Panc1 (cell line): ENCODE results near the gene LAMB4. TPM values are rescaled to one million over a fixed set of nuclear protein-coding genes. Genes with fewer than 3 reads are reported as not detected.

Experiments used
- ATAC-seq: fragments of 200-7000 bp; cut with Tn5 transposase; 2 replicates; pipeline ENCODE4 v1.9.1; 2020; ENCODE audit warnings: mild to moderate bottlenecking, moderate library complexity
- BruUV-seq: library from RNA; stranded (reverse); fragments of 400-500 nt; replicated peaks from 2 replicates; lab custom pipeline; 2021; lab: Mats Ljungman, UMichigan
- CTCF ChIA-PET: fragments of 300-600 bp; sonication (Branson Sonifier 250); formaldehyde crosslinking; loops from one replicate; lab custom pipeline; 2022; ENCODE audit warnings: antibody characterized with exemption; lab: Charles Lee
- POLR2A ChIA-PET: fragments of 300-600 bp; sonication (Branson Sonifier 250); formaldehyde crosslinking; loops from one replicate; lab custom pipeline; 2022; ENCODE audit warnings: antibody characterized with exemption; lab: Charles Lee
- DNase-seq: peaks from one replicate; pipeline ENCODE4 v3.0.0-alpha.2; 2010; ENCODE audit warnings: low read depth, low spot score
- H3K27ac ChIP-seq: 2 replicates; pipeline ENCODE4 v1.5.1; 2011; ENCODE audit warnings: mild to moderate bottlenecking, low read length, inconsistent platforms
- H3K27me3 ChIP-seq: fragments of 200-500 bp; sonication (Bioruptor generic); 2 replicates; pipeline ENCODE4 v1.6.0; 2014; ENCODE audit warnings: low read length, inconsistent platforms; ENCODE audit not compliant: control insufficient read depth, insufficient read depth
- H3K36me3 ChIP-seq: fragments of 200-500 bp; sonication (Bioruptor generic); 2 replicates; pipeline ENCODE4 v1.5.1; 2014; ENCODE audit warnings: inconsistent platforms, mild to moderate bottlenecking, low read length, moderate library complexity; ENCODE audit not compliant: control insufficient read depth, insufficient read depth
- H3K4me1 ChIP-seq: 2 replicates; pipeline ENCODE4 v1.5.1; 2011; ENCODE audit warnings: inconsistent platforms, mild to moderate bottlenecking, low read length, moderate library complexity; ENCODE audit not compliant: control insufficient read depth, insufficient read depth
- H3K4me3 ChIP-seq, 2 experiments: 2 replicates each; pipeline ENCODE4 v1.5.1; 2011 to 2012; ENCODE audit warnings: low read depth in 2 of 2, low read length in 2 of 2, mild to moderate bottlenecking in 2 of 2, inconsistent platforms in 1 of 2, moderate library complexity in 1 of 2
- H3K9me3 ChIP-seq: fragments of 200-500 bp; sonication (Bioruptor generic); 2 replicates; pipeline ENCODE4 v1.5.1; 2014; ENCODE audit warnings: low read depth, mild to moderate bottlenecking, inconsistent platforms, low read length, moderate library complexity; ENCODE audit not compliant: control insufficient read depth, insufficient read depth
- POLR2AphosphoS5 ChIP-seq: IDR thresholded peaks from 2 replicates; pipeline ENCODE4 v1.6.1; 2012; ENCODE audit warnings: mild to moderate bottlenecking, low read depth, low read length, moderate library complexity
- SIN3A ChIP-seq: IDR thresholded peaks from 2 replicates; pipeline ENCODE4 v1.6.1; 2012; ENCODE audit warnings: low read depth, mild to moderate bottlenecking, low read length, moderate library complexity, borderline replicate concordance; ENCODE audit not compliant: insufficient read depth
- TCF7L2 ChIP-seq: IDR thresholded peaks from 2 replicates; pipeline ENCODE4 v1.6.1; 2011; ENCODE audit warnings: mild to moderate bottlenecking, low read depth, low read length, inconsistent platforms
- in situ Hi-C: cut with HindIII; loops from 2 replicates; pipeline ENCODE4 v1.10.0; 2016; ENCODE audit warnings: low sequenced_read_pairs, low pct_unique_long_range_greater_than_20kb
- intact Hi-C: fragments of 100-400 bp; cut with micrococcal nuclease; formaldehyde crosslinking; loops from one replicate; pipeline ENCODE4 v1.10.0; 2022; ENCODE audit not compliant: unreplicated experiment
- total RNA-seq: library from RNA; stranded (reverse); gene quantifications from one replicate; pipeline ENCODE4 v1.2.1, GENCODE V29; 2021; ENCODE audit not compliant: unreplicated experiment
- TF ChIP-seq, protein P1 (sequence below): fragments of 450-650 bp; IDR thresholded peaks from 2 replicates; pipeline ENCODE4 v1.5.1; 2017; ENCODE audit warnings: mild to moderate bottlenecking
- TF ChIP-seq, protein P2 (sequence below), 2 experiments: IDR thresholded peaks; 2 replicates each; pipeline ENCODE4 v1.6.1; 2011 to 2012; ENCODE audit warnings: low read depth in 2 of 2, control low read depth in 1 of 2, low read length in 1 of 2, mild to moderate bottlenecking in 1 of 2, moderate library complexity in 1 of 2; ENCODE audit not compliant: insufficient read depth in 1 of 2

LAMB4 gene
- total RNA-seq, 1 experiment from 2014 or later = not detected

GRCh38 chr7:108004220-108005142 lies 125.7 kb downstream of the LAMB4 start:
- peak overlapping the region; percentile 90 for H3K27ac ChIP-seq
- ChIA-PET POLR2A (no interaction called here), CTCF (interaction anchor here (2.2 kb wide), 1 partner anchor 10 kb away, joined by 8 read pairs; no protein-coding TSS in a partner anchor)
- DNase-seq = no peak
- H3K36me3 ChIP-seq = 0 out of 2 replicates have a peak, but pooled peaks cover 5% of the 10 kb centered on the region
- ATAC-seq = peak; percentile 36
- no TSS peak for BruUV-seq
- H3K4me3 ChIP-seq = peak overlapping the region in 1 of 2 experiments; percentile 79; a peak in 2 of 4 replicates
- no peaks in the 10 kb centered on the region; the same call in 1 of the 2 replicates for H3K27me3 ChIP-seq
- peaks cover 43% of the 10 kb centered on the region for H3K4me1 ChIP-seq
- H3K9me3 ChIP-seq = no peaks in the 10 kb centered on the region
- intact Hi-C loops = no loop called here
- peak; percentile 46; the same call in 1 of the 2 replicates for TF ChIP-seq POLR2AphosphoS5
- TF ChIP-seq, protein P1, sequence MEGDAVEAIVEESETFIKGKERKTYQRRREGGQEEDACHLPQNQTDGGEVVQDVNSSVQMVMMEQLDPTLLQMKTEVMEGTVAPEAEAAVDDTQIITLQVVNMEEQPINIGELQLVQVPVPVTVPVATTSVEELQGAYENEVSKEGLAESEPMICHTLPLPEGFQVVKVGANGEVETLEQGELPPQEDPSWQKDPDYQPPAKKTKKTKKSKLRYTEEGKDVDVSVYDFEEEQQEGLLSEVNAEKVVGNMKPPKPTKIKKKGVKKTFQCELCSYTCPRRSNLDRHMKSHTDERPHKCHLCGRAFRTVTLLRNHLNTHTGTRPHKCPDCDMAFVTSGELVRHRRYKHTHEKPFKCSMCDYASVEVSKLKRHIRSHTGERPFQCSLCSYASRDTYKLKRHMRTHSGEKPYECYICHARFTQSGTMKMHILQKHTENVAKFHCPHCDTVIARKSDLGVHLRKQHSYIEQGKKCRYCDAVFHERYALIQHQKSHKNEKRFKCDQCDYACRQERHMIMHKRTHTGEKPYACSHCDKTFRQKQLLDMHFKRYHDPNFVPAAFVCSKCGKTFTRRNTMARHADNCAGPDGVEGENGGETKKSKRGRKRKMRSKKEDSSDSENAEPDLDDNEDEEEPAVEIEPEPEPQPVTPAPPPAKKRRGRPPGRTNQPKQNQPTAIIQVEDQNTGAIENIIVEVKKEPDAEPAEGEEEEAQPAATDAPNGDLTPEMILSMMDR = no peak
- in situ Hi-C loops = no loop called here

GRCh38 chr7:108003599-108003935 lies 126.6 kb downstream of the LAMB4 start:
- in situ Hi-C loops = no loop called here
- TF ChIP-seq, protein P2, sequence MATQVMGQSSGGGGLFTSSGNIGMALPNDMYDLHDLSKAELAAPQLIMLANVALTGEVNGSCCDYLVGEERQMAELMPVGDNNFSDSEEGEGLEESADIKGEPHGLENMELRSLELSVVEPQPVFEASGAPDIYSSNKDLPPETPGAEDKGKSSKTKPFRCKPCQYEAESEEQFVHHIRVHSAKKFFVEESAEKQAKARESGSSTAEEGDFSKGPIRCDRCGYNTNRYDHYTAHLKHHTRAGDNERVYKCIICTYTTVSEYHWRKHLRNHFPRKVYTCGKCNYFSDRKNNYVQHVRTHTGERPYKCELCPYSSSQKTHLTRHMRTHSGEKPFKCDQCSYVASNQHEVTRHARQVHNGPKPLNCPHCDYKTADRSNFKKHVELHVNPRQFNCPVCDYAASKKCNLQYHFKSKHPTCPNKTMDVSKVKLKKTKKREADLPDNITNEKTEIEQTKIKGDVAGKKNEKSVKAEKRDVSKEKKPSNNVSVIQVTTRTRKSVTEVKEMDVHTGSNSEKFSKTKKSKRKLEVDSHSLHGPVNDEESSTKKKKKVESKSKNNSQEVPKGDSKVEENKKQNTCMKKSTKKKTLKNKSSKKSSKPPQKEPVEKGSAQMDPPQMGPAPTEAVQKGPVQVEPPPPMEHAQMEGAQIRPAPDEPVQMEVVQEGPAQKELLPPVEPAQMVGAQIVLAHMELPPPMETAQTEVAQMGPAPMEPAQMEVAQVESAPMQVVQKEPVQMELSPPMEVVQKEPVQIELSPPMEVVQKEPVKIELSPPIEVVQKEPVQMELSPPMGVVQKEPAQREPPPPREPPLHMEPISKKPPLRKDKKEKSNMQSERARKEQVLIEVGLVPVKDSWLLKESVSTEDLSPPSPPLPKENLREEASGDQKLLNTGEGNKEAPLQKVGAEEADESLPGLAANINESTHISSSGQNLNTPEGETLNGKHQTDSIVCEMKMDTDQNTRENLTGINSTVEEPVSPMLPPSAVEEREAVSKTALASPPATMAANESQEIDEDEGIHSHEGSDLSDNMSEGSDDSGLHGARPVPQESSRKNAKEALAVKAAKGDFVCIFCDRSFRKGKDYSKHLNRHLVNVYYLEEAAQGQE (IDR thresholded peaks at IDR 0.05; ENCODE audit: insufficient read depth in 1 of 2, low read depth in 2 of 2, low read length in 1 of 2) = no peak
- TF ChIP-seq TCF7L2 (no peak), SIN3A (no peak), POLR2AphosphoS5 (no peak)
- TF ChIP-seq, protein P1 = no peak
- no peak for DNase-seq
- BruUV-seq = no TSS peak
- Histone ChIP-seq H3K4me1 (peaks cover 52% of the 10 kb centered on the region), H3K27ac (peak overlapping the region; percentile 90), H3K9me3 (no peaks in the 10 kb centered on the region), H3K27me3 (no peaks in the 10 kb centered on the region; the same call in 1 of the 2 replicates), H3K4me3 (peak overlapping the region; percentile 79 to 96), H3K36me3 (peaks cover 10% of the 10 kb centered on the region; the same call in 1 of the 2 replicates)
- ATAC-seq = no peak
- CTCF ChIA-PET = interaction anchor here (2.2 kb wide), 1 partner anchor 11 kb away, joined by 8 read pairs; no protein-coding TSS in a partner anchor
- POLR2A ChIA-PET = interaction anchor here (0.6 to 0.7 kb wide), 4 partner anchors 13 to 140 kb away, joined by 4 to 9 read pairs (median 4); no protein-coding TSS in a partner anchor
- intact Hi-C loops = no loop called here
